ENCODE data around the gene DCTN3.

Gene DCTN3

GRCh38 chr9:34574571-34574970 is 45.7 kb downstream of the DCTN3 start:
- Mint-ChIP-seq H3K9me3 (no peaks in the 10 kb centered on the region), H3K27ac (no peak overlapping the region), H3K27me3 (peaks cover 75% of the 10 kb centered on the region), H3K4me3 (no peak overlapping the region), H3K4me1 (peaks cover 4% of the 10 kb centered on the region), H3K36me3 (no peaks in the 10 kb centered on the region)
- CTCF ChIA-PET: no interaction called here
- DNase-seq: no peak

- CTCF ChIA-PET: no interaction called here
- Mint-ChIP-seq H3K9me3 (no peaks in the 10 kb centered on the region), H3K27me3 (peaks cover 71% of the 10 kb centered on the region), H3K36me3 (no peaks in the 10 kb centered on the region), H3K4me1 (peaks cover 4% of the 10 kb centered on the region), H3K27ac (no peak overlapping the region), H3K4me3 (no peak overlapping the region)
- no peak for DNase-seq
Measured at GRCh38 chr9:34573599-34574325, 46.5 kb downstream of the DCTN3 start.

DNA sequence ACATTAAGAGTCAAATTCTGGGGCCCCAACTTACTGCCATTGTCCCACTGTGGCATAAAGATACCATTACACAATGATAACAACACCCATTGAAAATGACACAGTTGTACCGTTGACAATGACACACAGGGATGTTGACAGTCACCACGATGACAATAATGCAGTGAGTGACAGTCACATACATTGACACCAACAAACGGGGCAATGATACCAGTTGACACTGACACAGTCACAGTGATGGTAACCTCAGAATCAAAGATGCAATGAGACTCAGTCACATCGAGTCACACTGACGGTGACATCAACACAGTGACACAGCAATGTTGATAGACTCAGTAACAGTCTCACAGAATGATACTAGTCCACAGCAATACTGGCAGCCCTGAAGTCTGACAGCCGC is 47.7 kb downstream of the DCTN3 start:
- peaks cover 4% of the 10 kb centered on the region for H3K4me1 Mint-ChIP-seq
- H3K27ac Mint-ChIP-seq: no peak overlapping the region
- no peaks in the 10 kb centered on the region for H3K9me3 Mint-ChIP-seq
- H3K4me3 Mint-ChIP-seq: no peak overlapping the region
- no peak for DNase-seq
- peaks cover 69% of the 10 kb centered on the region for H3K27me3 Mint-ChIP-seq
- no peaks in the 10 kb centered on the region for H3K36me3 Mint-ChIP-seq
- CTCF ChIA-PET: no interaction called here

DNA sequence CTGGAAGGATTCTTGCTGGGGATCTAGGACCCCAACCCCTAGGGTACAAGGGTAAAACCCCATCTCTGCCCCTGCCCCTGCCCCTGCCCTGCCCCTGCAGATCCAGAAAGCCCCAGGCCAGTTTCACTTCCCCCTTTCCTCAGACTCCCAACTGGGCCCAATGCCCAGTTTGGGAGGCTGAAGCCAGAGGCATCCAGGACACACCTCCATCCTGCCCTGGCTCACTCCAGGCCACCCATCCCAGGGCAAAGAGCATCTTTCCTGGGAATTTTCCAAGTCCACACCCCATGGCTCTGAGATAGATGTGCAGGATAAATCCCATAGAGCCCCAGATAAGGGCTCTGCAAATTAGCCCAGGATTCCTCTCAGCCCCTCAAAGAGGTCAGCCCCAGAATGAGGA is 48.2 kb downstream of the DCTN3 start:
- no peak overlapping the region for H3K27ac Mint-ChIP-seq
- DNase-seq: no peak
- H3K9me3 Mint-ChIP-seq: no peaks in the 10 kb centered on the region
- no peak overlapping the region for H3K4me3 Mint-ChIP-seq
- peaks cover 65% of the 10 kb centered on the region for H3K27me3 Mint-ChIP-seq
- CTCF ChIA-PET: interaction anchor here (1.2 kb wide), 1 partner anchor 19 kb away, joined by 3 read pairs; no protein-coding TSS in a partner anchor
- no peaks in the 10 kb centered on the region for H3K4me1 Mint-ChIP-seq
- H3K36me3 Mint-ChIP-seq: no peaks in the 10 kb centered on the region

DNA sequence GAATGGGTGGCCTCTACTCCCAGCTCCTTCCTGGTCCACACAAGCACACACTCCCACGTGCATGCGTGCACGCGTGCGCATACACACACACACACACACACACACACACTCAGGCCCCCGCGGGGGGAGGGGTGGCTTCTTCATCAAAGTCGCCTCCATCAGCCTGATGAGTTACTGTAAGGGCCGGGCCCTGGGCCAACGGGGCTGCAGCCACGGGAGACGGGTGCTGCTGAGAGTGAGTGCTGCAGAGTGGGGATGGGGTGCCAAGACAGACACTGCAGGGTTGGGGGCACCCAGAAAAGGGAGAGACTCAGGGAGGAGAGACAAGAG is 48.8 kb downstream of the DCTN3 start:
- H3K27ac Mint-ChIP-seq: no peak overlapping the region
- CTCF ChIA-PET: interaction anchor here (1.2 kb wide), 1 partner anchor 20 kb away, joined by 3 read pairs; no protein-coding TSS in a partner anchor
- no peaks in the 10 kb centered on the region for H3K9me3 Mint-ChIP-seq
- no peak for DNase-seq
- H3K4me3 Mint-ChIP-seq: no peak overlapping the region
- peaks cover 61% of the 10 kb centered on the region for H3K27me3 Mint-ChIP-seq
- no peaks in the 10 kb centered on the region for H3K4me1 Mint-ChIP-seq
- H3K36me3 Mint-ChIP-seq: no peaks in the 10 kb centered on the region

GRCh38 chr9:34570809-34571480 is 49.4 kb downstream of the DCTN3 start:
- H3K4me1 Mint-ChIP-seq: no peaks in the 10 kb centered on the region
- no peaks in the 10 kb centered on the region for H3K36me3 Mint-ChIP-seq
- H3K9me3 Mint-ChIP-seq: no peaks in the 10 kb centered on the region
- CTCF ChIA-PET: interaction anchor here (1.2 kb wide), 1 partner anchor 20 kb away, joined by 3 read pairs; no protein-coding TSS in a partner anchor
- DNase-seq: no peak
- no peak overlapping the region for H3K4me3 Mint-ChIP-seq
- H3K27ac Mint-ChIP-seq: no peak overlapping the region
- H3K27me3 Mint-ChIP-seq: peaks cover 56% of the 10 kb centered on the region

DNA sequence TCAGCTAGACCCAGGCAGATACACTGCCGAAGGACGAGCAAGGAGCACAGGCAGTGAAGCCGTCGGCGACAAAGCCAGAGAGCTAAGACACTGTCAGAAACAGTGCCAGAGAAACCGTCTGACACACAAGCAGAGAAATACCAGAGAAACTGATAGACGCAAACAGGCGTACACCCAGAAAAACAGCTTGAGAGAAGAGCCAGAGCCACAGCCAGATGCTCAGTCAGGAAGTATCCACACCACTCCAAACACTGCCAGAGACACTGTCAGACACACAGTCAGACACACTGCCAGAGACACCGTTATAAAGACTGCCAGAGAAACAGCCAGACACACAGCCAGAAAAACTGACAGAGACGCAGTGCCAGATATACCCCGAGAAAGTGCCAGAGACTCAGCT is 49.9 kb downstream of the DCTN3 start:
- CTCF ChIA-PET: no interaction called here
- no peaks in the 10 kb centered on the region for H3K36me3 Mint-ChIP-seq
- no peak for DNase-seq
- no peaks in the 10 kb centered on the region for H3K9me3 Mint-ChIP-seq
- H3K4me3 Mint-ChIP-seq: no peak overlapping the region
- H3K27me3 Mint-ChIP-seq: peaks cover 51% of the 10 kb centered on the region
- no peak overlapping the region for H3K27ac Mint-ChIP-seq
- no peaks in the 10 kb centered on the region for H3K4me1 Mint-ChIP-seq

DNA sequence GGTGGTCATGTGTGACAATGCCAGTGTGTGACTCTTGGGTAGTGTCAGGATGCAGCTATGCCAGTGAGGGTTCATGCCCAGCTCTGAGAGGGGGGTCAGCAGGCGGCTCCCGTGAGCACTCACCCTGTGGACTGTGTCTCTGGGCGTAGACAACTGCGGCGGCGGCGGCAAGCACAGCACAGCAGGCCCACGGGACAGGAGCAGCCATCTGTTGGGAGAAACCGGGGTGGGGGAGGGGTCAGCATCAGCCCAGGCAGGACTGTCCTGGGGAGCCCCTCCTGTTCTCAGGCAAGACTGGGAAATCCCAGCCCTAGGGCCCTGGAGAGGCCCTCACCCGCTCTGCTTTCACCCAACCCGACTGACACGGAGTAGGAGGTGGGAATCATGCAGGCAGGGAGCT is 51.5 kb downstream of the DCTN3 start:
- no peak for DNase-seq
- Mint-ChIP-seq H3K27me3 (peaks cover 48% of the 10 kb centered on the region), H3K4me3 (no peak overlapping the region), H3K27ac (no peak overlapping the region), H3K36me3 (no peaks in the 10 kb centered on the region), H3K4me1 (no peaks in the 10 kb centered on the region), H3K9me3 (no peaks in the 10 kb centered on the region)
- CTCF ChIA-PET: no interaction called here

DNA sequence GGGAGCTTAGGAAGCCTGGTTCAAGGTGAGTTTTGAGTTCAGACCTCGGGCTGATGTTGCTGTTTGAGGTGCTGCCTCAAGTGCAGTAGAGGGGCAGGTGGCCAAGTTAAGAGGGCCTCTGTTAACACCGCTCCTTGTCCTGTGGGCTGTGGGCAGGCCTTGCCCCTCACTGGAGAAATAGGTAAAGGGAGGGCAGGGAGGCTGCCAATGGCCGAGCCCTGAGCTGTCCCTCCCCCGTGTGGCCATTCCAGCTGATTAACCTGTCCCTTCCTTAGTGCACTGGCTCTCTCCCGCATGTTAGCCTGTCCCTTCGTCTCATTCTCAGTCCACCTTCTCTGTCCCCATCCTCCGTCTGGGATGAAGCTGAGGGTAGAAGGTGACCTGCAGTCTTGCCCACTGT is 52.2 kb downstream of the DCTN3 start:
- no peak for DNase-seq
- Mint-ChIP-seq H3K27me3 (peaks cover 47% of the 10 kb centered on the region), H3K4me1 (no peaks in the 10 kb centered on the region), H3K27ac (no peak overlapping the region), H3K36me3 (no peaks in the 10 kb centered on the region), H3K9me3 (no peaks in the 10 kb centered on the region), H3K4me3 (no peak overlapping the region)
- CTCF ChIA-PET: no interaction called here

DNA sequence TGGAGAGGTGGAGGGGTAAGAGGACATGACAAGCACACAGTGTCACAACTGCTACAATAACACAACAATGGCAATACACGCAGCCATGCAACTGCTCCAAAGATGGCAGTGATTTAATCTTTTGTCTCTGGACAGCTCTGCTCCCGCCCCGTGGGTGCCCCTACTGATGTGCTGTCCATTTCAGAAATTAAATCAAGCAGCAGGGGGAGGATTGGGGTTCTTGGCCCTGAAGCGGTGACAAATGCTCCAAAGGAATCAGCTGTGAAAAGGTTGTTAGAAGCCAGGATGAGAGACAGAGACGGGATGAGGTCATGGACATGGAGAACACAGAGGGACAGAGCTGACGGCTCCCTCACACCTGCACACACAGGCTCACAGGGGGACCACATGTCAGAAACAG is 53.3 kb downstream of the DCTN3 start:
- no peaks in the 10 kb centered on the region for H3K4me1 Mint-ChIP-seq
- no peak for DNase-seq
- peaks cover 53% of the 10 kb centered on the region for H3K27me3 Mint-ChIP-seq
- no peak overlapping the region for H3K4me3 Mint-ChIP-seq
- H3K36me3 Mint-ChIP-seq: no peaks in the 10 kb centered on the region
- H3K27ac Mint-ChIP-seq: no peak overlapping the region
- CTCF ChIA-PET: interaction anchor here (0.6 kb wide), 1 partner anchor 714 kb away, joined by 3 read pairs; no protein-coding TSS in a partner anchor
- H3K9me3 Mint-ChIP-seq: no peaks in the 10 kb centered on the region

DNA sequence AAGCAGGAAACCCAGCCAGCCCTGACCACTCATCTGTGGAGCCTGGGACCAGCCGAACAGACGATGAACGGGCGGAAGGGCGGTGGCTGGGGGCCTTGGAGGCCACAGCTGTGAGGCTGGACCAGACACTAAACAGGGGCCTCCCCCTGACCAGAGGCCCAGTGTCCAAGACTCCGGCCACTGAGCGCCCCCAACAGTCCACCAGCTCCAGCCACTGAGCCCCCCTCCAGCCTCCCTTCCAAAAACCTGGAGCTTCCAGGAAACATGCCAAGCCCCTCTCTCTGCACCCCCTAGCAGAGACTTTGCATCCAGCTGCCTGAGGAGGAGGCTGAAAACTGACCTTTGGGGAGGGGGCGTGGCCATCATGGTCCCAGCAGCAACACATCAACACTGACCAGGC is 54.0 kb downstream of the DCTN3 start:
- H3K27me3 Mint-ChIP-seq: peaks cover 55% of the 10 kb centered on the region
- no peaks in the 10 kb centered on the region for H3K36me3 Mint-ChIP-seq
- no peak for DNase-seq
- CTCF ChIA-PET: no interaction called here
- H3K4me3 Mint-ChIP-seq: no peak overlapping the region
- H3K4me1 Mint-ChIP-seq: no peaks in the 10 kb centered on the region
- H3K9me3 Mint-ChIP-seq: no peaks in the 10 kb centered on the region
- no peak overlapping the region for H3K27ac Mint-ChIP-seq

- no peaks in the 10 kb centered on the region for H3K9me3 Mint-ChIP-seq
- H3K4me1 Mint-ChIP-seq: no peaks in the 10 kb centered on the region
- no peak overlapping the region for H3K4me3 Mint-ChIP-seq
- peaks cover 59% of the 10 kb centered on the region for H3K27me3 Mint-ChIP-seq
- H3K27ac Mint-ChIP-seq: no peak overlapping the region
- DNase-seq: no peak
- H3K36me3 Mint-ChIP-seq: no peaks in the 10 kb centered on the region
- CTCF ChIA-PET: no interaction called here
Measured at GRCh38 chr9:34565856-34566255, 54.4 kb downstream of the DCTN3 start.

- no peak overlapping the region for H3K27ac Mint-ChIP-seq
- no peaks in the 10 kb centered on the region for H3K9me3 Mint-ChIP-seq
- H3K36me3 Mint-ChIP-seq: no peaks in the 10 kb centered on the region
- CTCF ChIA-PET: no interaction called here
- H3K4me1 Mint-ChIP-seq: no peaks in the 10 kb centered on the region
- no peak for DNase-seq
- H3K27me3 Mint-ChIP-seq: peaks cover 63% of the 10 kb centered on the region
- no peak overlapping the region for H3K4me3 Mint-ChIP-seq
Measured at GRCh38 chr9:34564617-34565016, 55.7 kb downstream of the DCTN3 start.
